HG03175 (cell line): Measurements from ENCODE around the gene CASP8.
A peak's percentile ranks its signal among the peaks of the same experiment; 100 is the strongest.
"Not testable (repeated sequence)": the region's sequence is repeated elsewhere in the genome, so short reads cannot be mapped to it uniquely, and the experiment has no call there.

Source experiments
- ATAC-seq: cut with Tn5 transposase; IDR thresholded peaks from one replicate; pipeline ENCODE4 v1.9.1; 2021; ENCODE audit warnings: mild to moderate bottlenecking, moderate library complexity; ENCODE audit not compliant: unreplicated experiment

The CASP8 gene

DNA sequence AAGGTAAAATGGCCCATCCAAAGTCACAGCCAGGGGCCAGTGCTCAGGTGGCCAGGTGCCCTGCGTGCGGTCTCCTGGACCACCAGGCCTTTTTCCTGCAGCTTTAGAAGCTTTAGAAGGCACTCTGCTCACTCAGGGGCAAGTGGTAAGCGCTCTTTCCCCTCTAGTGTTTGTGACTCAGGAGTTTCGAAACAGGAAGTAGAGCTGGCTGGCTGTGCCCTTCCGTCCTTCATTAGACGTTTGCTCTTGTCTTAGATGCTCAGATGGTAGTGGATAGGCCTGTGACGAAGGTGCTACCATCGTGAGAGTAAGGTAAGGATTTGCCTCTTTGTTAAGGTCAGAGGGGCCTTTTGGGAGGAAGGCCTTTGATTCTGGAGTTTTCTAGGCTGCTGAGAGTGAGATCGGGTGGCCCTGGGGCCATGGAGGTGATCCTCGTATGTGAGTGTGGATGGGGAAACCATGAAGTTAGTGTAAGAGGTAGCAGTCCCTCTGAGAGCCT lies at the start of gene CASP8:
CASP8 (plus strand) TSS at position 235 of the 499 bp plus-strand sequence. CDS start 5,951 bp downstream, outside the sequence.
- peak; percentile 39 for ATAC-seq

DNA sequence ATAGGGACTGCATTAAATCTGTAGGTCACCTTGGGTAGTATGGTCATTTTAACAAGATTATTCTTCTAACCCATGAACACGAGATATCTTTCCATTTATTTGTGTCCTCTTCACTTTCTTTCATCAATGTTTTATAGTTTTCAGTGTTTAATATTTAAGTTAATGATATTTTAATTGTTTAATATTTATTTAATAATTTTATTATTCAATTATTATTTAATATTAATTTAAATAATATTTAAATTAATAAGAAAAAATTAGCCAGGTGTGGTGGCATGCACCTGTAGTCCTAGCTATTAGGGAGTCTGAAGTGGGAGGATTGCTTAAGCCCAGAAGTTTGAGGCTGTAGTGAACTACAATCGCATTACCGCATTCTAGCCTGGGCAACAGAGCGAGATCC lies 44.4 kb upstream of the CASP8 start:
- ATAC-seq = no peak

GRCh38 chr2:201216918-201217317 lies 43.4 kb upstream of the CASP8 start:
- ATAC-seq = no peak

GRCh38 chr2:201218780-201219179 lies 41.6 kb upstream of the CASP8 start:
- no peak for ATAC-seq

DNA sequence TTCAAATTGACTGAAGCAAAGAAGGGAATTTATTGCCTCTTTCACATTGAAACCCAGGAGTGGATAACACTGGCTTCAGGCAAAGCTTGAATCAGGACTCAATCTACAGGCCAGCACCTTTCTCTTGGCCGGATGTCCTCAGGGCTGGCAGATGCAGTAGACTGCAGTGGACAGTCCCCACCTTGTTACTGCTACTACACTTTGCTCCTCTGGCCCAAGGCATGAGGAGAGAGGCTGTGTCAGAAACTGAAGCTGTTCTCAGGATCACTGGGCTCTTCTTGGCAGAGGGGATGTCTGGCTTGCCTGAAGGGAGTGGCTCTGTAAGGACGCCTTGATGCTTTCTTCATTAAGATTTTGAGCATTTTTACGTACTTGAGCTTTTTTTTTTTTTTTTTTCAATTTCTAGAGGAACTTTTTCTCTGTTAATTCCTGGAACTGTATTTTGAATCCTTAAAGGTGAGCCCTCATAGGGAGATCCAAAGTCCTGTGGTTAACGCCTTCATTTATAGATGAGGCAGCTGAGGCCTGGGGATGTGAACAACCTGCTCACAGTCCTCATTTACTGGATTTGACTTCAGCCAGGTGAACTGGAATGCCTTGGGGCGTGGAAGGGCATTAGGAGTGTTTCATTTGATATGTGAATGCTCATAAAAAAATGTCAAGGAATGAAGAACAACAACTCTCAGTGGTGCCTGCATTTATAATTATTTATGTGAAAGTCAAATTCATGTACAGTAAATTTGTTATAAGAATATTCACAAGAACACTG lies 40.8 kb upstream of the CASP8 start:
- no peak for ATAC-seq

DNA sequence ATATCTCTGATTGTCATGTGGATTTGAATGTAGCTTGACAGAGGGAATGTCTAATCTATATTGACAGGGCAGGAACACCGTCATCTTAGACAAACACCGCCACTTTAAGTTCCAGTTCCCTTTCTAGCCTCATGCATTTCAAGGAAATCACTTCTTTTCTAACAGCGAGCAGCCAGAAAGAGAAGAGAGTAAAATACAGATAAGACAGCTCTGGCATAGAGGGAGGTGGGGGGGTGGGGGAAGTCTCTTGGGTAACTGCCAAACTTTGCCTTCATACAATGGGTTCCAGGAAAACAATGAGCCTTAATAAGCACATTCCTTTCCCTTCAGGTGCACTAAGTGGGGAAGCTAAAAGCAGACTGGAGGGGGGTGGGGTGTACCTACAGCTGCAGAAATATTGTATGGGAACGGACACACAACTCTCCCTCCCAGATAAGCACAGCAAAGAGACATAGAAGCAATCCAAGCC lies 40.2 kb upstream of the CASP8 start:
- ATAC-seq = no peak

DNA sequence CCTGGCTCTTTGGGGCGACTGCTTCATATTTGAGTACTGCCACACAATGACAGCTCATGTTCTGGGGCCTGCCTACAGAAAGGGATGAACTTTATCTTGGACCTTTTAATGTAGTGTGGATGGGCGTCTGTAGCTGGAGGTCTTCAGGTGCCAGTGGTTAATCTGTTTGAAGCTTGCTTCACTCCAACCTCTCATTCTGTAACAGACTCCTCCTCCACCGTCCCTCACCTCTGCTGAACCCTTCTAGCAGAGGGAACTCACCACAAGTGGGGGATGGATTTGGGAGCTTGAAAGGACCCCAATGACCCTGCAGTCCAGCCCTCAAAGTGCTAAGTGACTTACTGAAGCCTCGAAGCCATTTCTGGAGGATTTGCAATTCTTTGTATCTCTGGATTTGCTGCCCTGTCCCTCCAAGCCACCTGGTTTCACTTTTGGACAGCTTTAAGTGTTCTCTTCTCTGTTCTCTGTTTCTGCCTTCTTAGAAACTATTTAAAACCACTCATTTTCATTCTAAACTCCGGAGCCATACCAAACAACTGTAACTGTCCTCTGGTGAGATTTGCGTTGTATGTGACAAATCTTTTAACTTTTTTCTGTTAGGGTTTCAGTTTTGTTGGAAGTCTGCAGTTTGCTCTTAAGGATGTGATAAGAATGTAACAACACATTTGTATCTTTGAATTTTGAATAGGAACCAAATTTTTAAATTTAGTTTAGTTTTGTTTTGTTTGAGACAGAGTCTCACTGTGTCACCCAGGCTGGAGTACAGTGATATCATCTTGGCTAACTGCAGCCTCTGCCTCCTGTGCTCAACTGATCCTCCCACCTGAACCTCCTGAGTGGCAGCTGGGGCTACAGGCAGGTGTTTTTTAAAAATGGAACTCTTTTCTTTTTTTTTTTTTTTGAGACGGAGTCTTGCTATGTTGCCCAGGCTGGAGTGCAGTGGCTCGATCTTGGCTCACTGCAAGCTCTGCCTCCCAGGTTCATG lies 37.0 kb upstream of the CASP8 start:
- peak; percentile 89 for ATAC-seq

GRCh38 chr2:201228271-201228911 lies 31.9 kb upstream of the CASP8 start:
- ATAC-seq = no peak

- no peak for ATAC-seq
Observed at GRCh38 chr2:201228912-201229290, 31.4 kb upstream of the CASP8 start.

- peak; percentile 62 for ATAC-seq
Observed at GRCh38 chr2:201231781-201232466, 28.4 kb upstream of the CASP8 start.

DNA sequence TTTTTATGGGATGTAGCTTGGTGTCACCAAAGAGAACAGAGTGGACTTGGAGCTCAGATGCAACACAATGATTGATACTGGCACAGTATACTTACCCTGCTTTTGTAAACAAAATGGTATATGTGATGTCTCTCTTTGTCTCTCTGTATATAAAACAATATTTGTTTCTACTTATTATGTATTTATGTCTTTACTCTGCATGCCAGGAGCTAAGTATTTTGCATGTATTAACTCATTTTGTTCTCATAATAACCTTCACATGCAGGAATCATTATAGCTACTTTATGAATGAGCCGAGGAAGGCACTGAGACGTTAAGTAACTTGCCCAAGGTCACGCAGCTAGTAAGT lies 27.9 kb upstream of the CASP8 start:
- ATAC-seq = no peak

GRCh38 chr2:201233192-201233811 lies 27.0 kb upstream of the CASP8 start:
- peak; percentile 92 for ATAC-seq

GRCh38 chr2:201233812-201234662 lies 26.3 kb upstream of the CASP8 start:
- ATAC-seq = peak; percentile 15

DNA sequence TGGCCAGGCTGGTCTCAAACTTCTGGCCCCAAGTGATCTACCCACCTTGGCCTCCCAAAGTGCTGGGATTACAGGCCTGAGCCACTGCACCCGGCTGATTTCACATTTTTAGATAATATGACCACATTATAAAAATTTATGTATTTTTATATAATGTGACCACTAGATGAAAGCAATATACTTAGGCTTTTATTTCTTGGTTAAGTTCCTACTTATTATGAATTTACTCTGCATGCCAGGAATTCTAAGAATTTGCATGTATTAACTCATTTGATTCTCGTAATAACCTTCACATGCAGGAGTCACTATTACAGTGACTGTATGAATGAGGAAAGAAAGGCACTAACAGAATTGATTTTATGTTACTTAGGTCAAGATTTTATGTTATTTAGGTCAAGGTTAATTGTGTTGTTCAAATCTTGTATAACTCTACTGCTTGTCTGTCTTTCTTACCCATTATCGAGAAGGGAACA lies 25.6 kb upstream of the CASP8 start:
- no peak for ATAC-seq

DNA sequence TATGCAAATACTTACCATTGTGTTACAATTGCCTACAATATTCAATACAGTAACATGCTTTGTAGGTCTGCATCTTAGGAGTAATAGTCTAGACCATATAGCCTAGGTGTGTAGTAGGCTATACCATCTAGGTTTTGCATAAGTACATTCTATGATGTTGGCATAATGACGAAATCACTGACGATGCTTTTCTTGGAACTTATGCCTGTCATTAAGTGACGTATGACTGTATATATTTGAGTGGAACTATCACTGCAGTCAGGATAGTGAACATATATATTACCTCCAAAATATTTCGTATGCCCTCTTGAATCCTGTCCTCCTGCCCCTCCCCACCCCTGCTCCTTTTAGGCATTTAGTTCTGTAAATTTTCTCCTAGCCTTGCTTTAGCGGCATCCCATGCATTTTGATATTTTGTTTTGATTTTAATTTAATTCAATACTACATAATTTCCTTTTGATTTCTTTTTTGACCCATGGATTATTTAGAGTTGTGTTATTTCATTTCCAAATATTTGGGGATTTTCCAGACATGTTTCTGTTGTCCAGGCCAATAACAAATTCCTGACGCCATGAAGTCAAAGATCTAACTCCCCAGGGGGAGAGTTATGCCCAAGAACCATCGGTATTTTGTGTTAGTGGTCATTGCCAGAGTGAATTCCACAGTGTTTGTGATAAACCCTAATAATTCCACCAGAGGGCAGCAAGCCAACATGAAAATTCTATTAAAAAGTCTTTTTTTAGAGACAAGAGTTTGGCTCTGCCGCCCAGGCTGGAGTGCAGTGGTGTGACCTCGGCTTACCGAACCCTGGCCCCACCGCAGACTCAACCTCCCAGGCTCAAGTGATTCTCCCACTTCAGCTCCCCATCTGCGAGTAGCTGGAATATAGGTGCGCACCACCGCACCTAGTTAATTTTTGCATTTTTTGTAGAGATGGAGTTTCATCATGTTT lies 24.2 kb upstream of the CASP8 start:
- no peak for ATAC-seq

GRCh38 chr2:201237486-201238123 lies 22.7 kb upstream of the CASP8 start:
- ATAC-seq = no peak

- ATAC-seq = not testable (repeated sequence)
Observed at GRCh38 chr2:201239167-201239935, 21.0 kb upstream of the CASP8 start.
